Erythroblast (primary cell): ENCODE results near the gene ATP8A1.

Source experiments
- GATA1 ChIP-seq: IDR thresholded peaks from 2 replicates; pipeline ENCODE4 v1.6.1; 2011; ENCODE audit warnings: low read depth, mild to moderate bottlenecking, control low read depth, low read length, moderate library complexity
- POLR2A ChIP-seq: IDR thresholded peaks from 2 replicates; pipeline ENCODE4 v1.6.1; 2011; ENCODE audit warnings: mild to moderate bottlenecking, low read length

DNA sequence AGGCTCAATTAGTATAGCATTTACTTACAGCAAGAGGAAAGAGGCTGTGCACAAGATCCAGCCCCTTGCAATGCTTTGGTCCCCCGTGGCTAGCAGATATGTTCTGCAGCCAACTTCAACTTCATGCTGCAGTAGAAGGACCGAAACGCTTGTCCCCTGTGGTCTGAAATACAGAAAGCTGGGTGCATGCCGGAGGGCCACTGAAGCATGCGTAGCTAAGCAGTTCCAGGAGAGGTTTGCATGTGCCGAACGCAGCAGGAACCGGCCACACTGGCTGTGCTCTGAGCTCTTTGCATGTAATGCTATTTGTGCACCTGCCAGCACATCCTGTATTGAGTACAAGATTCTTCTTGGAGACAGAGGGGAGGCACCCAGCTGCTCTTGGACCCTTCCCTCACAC lies 295.4 kb downstream of the ATP8A1 start:
- TF ChIP-seq POLR2A (no peak), GATA1 (no peak)
